Activated naive CD4-positive, alpha-beta T cell treated with Interleukin-2 at 50 U/mL for 16 hours (primary cell): ENCODE results near the gene IDUA.

ENCODE experiments used
- DNase-seq: peaks from one replicate; pipeline ENCODE4 v3.0.0-alpha.2; 2020

IDUA gene

GRCh38 chr4:956531-957230 lies 30.2 kb upstream of the IDUA start:
- DNase-seq = no peak

GRCh38 chr4:957231-957580 lies 29.6 kb upstream of the IDUA start:
- DNase-seq = no peak

GRCh38 chr4:957581-958313 lies 29.1 kb upstream of the IDUA start:
- no peak for DNase-seq

- DNase-seq = no peak
These were observed 28.6 kb upstream of the IDUA start for GRCh38 chr4:958314-958665.

- no peak for DNase-seq
These were observed 28.0 kb upstream of the IDUA start for GRCh38 chr4:958696-959337.

GRCh38 chr4:959338-960139 lies 27.3 kb upstream of the IDUA start:
- DNase-seq = no peak

- no peak for DNase-seq
These were observed 26.7 kb upstream of the IDUA start for GRCh38 chr4:960140-960635.

GRCh38 chr4:960636-961350 lies 26.1 kb upstream of the IDUA start:
- no peak for DNase-seq

GRCh38 chr4:961351-962230 lies 25.3 kb upstream of the IDUA start:
- DNase-seq = no peak

GRCh38 chr4:962231-963208 lies 24.3 kb upstream of the IDUA start:
- DNase-seq = no peak

GRCh38 chr4:963276-964225 lies 23.3 kb upstream of the IDUA start:
- no peak for DNase-seq

GRCh38 chr4:964346-965025 lies 22.4 kb upstream of the IDUA start:
- DNase-seq = no peak

- no peak for DNase-seq
These were observed 21.6 kb upstream of the IDUA start for GRCh38 chr4:965048-965765.

GRCh38 chr4:965766-966134 lies 21.1 kb upstream of the IDUA start:
- DNase-seq = no peak

- no peak for DNase-seq
These were observed 20.4 kb upstream of the IDUA start for GRCh38 chr4:966266-967112.
